Middle frontal gyrus (tissue), 1 donor: ENCODE data around the gene CLEC16A.

Source experiments
- DNase-seq: peaks from one replicate; pipeline ENCODE4 v3.0.0-alpha.2; 2015; ENCODE audit warnings: low spot score; ENCODE audit errors: extremely low spot score

The CLEC16A gene, protein sequence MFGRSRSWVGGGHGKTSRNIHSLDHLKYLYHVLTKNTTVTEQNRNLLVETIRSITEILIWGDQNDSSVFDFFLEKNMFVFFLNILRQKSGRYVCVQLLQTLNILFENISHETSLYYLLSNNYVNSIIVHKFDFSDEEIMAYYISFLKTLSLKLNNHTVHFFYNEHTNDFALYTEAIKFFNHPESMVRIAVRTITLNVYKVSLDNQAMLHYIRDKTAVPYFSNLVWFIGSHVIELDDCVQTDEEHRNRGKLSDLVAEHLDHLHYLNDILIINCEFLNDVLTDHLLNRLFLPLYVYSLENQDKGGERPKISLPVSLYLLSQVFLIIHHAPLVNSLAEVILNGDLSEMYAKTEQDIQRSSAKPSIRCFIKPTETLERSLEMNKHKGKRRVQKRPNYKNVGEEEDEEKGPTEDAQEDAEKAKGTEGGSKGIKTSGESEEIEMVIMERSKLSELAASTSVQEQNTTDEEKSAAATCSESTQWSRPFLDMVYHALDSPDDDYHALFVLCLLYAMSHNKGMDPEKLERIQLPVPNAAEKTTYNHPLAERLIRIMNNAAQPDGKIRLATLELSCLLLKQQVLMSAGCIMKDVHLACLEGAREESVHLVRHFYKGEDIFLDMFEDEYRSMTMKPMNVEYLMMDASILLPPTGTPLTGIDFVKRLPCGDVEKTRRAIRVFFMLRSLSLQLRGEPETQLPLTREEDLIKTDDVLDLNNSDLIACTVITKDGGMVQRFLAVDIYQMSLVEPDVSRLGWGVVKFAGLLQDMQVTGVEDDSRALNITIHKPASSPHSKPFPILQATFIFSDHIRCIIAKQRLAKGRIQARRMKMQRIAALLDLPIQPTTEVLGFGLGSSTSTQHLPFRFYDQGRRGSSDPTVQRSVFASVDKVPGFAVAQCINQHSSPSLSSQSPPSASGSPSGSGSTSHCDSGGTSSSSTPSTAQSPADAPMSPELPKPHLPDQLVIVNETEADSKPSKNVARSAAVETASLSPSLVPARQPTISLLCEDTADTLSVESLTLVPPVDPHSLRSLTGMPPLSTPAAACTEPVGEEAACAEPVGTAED

DNA sequence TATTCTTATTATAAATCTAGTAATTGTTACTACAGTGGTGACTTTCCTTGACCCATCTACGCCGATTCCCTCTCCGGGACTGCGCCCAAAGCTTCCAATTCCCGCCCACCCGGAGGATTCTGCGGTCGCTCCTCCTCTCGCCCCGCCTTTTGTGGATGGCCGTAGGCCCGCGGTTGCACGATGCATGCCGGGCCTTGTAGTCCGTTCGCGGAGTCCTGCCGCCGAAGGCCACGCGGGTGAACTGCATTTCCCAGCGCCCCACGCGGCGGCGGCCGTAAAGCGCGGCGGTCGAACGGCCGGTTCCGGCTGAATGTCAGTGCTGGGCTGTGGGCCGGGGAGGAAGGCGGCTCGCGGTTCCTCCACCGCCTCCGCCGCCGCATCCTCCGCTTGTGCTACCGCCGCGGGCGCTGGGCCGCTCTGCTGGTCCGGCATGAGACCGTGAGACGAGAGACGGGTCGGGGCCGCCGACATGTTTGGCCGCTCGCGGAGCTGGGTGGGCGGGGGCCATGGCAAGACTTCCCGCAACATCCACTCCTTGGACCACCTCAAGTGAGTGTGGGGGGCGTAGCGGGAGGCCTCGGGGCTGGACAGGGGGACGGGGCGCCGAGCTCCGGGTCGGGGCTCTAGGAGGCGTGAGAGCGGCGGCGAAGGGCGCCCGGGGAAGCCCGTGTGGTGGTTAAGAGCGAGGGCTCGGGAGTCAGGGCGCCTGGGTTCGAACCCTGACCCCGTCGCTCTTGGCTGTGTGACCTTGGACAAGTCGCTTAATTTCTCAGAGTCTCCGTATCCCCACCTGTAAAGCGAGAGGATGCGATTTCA lies at the start of gene CLEC16A:
Gene CLEC16A, plus strand, starts transcription at position 316 of the 816 bp plus-strand sequence. Its CDS starts 154 bp downstream, at position 470.
- DNase-seq: peak; percentile 93

DNA sequence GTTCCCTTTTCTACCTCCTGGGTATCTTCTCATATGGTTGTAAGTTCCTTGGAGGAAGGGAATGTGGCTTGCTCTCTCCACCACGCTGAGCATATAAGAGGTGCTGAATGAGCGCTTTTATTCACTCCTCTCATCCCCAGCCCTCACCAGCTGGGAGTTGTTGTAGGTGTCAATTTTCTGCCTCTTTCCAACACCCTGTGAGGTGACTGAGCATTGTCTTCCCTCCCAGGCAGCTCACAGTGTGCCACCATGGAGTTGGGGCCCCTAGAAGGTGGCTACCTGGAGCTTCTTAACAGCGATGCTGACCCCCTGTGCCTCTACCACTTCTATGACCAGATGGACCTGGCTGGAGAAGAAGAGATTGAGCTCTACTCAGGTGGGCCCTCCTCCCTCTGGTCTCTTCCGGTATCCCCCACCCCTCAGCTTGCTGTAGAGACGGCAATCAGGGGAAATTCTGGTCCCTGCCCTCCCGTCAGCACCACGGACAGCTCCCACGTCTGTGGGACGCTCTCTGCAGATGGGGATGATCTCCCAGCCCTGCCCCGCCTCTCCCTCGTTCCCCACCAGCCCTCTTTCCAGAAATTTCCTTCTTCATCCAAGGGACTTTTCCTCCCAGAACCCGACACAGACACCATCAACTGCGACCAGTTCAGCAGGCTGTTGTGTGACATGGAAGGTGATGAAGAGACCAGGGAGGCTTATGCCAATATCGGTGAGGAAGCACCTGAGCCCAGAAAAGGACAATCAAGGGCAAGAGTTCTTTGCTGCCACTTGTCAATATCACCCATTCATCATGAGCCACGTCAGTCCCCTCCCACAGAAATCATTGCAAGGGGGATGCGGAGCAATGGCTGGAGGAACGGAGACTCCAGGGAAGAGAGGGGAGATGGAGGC lies 49.1 kb upstream of the CLEC16A start:
- no peak for DNase-seq

DNA sequence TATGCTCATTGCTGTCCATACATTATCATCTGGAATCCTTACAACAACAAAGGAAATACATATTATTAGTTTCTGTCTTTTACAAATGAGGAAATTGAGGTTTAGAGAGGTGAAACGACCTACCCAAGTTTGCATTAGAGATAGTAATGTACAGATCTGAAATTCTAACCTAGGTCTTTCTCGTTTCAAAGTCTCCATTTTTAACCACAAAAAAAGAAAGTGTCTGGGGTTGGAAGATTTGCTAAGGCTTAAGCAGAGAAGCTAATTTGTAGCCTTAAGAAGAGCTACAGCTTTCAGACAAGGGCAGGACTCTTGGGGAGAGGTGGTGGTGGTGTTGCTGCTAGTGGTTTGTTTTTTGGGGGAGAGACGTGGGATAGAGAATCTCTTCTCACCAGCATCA lies 48.2 kb upstream of the CLEC16A start:
- DNase-seq: no peak

DNA sequence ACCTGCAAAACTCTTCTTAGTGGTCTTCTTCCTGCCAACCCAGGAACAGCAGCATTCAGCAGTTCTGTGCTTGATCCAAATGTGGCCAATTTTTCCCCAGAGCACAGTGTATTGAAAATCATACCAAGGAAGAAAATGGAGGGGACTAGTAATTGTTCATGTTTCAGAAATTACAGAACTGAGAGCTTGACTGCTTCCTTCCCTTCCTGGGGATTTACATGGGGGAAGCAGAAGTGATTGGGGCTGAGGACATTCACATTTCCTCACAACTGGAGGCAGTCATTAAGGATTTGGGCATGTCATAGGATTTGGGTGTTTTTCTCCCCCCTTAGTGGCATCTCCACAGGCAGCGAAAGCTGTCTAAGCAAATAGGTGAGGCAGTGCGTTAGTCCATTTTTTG lies 47.6 kb upstream of the CLEC16A start:
- DNase-seq: no peak

DNA sequence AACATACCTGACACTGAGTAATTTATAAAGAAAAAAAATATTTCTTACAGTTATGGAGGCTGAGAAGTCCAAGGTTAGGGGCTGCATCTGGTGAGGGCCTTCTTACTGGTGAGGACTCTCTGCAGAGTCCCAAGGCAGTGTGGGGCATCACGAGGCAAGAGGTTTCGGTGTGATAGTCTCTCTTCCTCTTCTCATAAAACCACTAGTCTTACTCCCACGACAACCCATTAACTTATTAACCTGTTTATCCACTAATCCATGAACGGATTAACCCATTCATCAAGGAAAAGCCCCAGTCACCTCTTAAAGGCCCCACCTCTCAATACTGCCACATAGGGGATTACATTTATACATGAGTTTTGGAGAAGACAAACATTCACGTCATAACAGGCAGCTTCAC lies 47.2 kb upstream of the CLEC16A start:
- no peak for DNase-seq

DNA sequence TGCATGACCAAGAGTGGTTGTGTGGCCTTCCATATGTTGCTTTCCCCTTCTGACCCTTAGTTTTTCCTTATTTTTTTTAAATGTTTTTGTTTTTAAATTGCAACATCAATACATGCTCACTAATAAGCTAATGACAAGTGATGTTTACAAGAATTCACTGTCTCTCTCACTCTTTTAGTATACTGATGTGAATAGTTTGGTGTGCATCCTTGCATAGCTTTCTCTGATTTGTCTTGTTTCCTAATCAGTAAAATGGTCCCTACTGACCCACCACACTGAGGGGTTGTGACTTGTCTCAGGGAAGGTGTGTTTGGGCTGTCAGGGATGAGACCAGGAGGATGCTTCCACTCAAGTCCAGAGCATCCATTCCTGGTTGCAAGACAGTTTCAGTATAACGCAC lies 41.4 kb upstream of the CLEC16A start:
- no peak for DNase-seq

DNA sequence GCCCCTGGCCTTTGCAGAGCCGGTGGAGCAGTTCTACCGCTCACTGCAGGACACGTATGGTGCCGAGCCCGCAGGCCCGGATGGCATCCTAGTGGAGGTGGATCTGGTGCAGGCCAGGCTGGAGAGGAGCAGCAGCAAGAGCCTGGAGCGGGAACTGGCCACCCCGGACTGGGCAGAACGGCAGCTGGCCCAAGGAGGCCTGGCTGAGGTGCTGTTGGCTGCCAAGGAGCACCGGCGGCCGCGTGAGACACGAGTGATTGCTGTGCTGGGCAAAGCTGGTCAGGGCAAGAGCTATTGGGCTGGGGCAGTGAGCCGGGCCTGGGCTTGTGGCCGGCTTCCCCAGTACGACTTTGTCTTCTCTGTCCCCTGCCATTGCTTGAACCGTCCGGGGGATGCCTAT lies 37.9 kb upstream of the CLEC16A start:
- no peak for DNase-seq

DNA sequence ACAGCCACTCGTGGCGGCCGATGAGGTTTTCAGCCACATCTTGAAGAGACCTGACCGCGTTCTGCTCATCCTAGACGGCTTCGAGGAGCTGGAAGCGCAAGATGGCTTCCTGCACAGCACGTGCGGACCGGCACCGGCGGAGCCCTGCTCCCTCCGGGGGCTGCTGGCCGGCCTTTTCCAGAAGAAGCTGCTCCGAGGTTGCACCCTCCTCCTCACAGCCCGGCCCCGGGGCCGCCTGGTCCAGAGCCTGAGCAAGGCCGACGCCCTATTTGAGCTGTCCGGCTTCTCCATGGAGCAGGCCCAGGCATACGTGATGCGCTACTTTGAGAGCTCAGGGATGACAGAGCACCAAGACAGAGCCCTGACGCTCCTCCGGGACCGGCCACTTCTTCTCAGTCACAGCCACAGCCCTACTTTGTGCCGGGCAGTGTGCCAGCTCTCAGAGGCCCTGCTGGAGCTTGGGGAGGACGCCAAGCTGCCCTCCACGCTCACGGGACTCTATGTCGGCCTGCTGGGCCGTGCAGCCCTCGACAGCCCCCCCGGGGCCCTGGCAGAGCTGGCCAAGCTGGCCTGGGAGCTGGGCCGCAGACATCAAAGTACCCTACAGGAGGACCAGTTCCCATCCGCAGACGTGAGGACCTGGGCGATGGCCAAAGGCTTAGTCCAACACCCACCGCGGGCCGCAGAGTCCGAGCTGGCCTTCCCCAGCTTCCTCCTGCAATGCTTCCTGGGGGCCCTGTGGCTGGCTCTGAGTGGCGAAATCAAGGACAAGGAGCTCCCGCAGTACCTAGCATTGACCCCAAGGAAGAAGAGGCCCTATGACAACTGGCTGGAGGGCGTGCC lies 37.2 kb upstream of the CLEC16A start:
- no peak for DNase-seq

DNA sequence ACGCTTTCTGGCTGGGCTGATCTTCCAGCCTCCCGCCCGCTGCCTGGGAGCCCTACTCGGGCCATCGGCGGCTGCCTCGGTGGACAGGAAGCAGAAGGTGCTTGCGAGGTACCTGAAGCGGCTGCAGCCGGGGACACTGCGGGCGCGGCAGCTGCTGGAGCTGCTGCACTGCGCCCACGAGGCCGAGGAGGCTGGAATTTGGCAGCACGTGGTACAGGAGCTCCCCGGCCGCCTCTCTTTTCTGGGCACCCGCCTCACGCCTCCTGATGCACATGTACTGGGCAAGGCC lies 36.7 kb upstream of the CLEC16A start:
- no peak for DNase-seq

DNA sequence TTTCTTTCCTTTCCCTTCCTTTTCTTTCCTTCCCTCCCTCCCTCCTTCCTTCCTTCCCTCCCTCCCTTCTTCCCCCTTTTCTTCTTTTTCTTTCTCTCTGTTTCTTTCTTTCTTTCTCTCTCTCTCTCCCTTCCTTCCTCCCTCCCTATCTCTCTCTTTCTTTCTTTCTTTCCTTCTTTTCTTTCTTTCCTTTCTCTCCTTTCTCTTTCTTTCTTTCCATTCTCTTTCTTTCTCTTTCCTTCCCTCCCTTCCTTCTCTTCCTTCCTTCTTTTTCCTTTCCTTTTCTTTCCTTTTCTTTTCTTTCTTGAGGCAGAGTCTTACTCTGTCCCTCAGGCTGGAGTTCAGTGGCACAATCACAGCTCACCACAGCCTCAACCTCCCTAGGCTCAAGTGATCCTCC lies 33.1 kb upstream of the CLEC16A start:
- DNase-seq: no peak

DNA sequence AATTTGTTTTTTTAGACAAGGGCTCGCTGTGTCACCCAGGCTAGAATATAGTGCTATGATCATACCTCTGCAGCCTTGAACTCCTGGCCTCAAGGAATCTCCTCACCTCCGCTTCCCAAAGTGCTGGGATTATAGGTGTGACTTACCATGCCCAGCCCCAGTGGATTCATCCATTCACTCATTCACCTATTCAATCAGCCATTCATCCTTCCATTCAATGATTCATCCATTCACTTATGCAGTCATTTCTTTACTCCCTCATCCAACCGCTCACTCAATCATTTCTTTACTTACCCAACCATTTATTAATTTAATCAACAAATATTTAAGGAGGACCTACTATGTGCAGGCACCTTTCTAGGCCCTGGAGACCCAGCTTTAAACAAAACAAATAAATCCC lies 27.8 kb upstream of the CLEC16A start:
- no peak for DNase-seq

DNA sequence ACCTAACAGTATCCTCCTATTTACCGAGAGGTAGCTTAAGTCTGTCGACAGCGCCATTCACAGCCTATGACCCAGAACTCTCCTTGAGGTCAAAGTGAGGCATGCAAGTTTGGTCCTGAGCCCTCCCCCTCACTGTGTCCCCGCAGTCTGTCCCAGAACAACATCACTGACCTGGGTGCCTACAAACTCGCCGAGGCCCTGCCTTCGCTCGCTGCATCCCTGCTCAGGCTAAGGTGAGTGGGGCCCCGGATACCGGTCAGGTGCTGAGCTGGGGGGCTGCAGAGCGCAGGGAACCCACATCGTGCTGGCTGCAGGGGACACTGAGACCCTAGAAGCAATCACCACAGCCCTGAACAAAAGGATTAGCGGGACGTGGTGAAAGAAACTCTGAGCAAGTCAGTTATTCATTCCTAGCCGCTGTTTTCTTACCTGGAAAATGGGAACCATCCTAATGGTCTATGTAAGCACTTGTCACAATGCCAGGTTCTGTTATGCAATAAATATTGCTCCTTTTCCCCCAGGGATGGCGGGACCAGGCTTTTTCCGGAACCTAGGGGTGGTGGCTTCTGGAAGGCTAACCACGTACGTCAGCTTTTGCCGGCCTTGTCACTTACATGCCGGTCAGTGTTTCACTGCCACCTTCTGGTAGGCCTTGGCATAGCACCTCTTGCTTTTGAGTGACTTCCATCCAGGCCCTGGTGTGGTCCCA lies 25.9 kb upstream of the CLEC16A start:
- DNase-seq: peak; percentile 83

DNA sequence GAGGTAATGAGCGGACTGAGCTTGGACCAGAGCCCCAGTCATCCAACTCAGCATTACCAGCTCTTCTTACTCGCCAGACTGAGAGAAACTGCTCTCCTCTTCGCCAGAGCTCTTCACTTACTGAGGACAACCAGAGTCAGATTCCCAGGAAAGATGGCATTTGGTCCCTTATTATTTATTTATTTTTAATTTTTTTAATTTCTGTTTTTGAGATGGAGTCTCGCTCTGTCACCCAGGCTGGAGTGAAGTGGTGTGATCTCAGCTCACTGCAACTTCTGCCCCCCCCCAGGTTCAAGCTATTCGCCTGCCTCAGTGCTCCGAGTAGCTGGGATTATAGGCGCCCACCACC lies 25.4 kb upstream of the CLEC16A start:
- no peak for DNase-seq

DNA sequence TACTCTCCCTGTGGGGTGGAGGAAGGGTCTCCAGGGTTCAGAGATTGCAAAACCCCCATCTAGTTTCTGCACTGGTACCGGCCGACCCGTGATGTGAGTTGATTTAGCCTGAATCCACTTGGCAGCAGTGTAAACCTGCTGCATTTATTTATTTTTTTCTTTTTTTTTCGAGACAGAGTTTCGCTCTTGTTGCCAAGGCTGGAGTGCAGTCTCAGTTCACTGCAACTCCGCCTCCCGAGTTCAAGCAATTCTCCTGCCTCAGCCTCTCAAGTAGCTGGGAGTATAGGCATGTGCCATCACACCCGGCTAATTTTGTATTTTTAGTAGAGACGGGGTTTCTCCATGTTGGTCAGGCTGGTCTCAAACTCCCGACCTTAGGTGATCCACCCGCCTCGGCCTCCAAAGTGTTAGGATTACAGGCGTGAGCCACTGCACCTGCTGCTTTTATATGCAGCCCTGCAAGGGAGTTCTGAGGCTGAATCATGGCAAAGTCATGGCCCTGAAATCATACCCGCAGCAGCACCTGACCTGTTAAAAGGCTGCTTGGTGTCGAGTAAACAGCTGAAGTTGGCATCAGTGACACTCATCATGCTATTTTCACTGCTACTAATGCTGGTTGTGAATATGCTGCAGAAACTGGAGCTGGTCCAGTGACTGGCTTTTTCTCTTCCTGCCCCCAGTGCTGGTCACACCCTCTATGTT lies 23.5 kb upstream of the CLEC16A start:
- DNase-seq: no peak

DNA sequence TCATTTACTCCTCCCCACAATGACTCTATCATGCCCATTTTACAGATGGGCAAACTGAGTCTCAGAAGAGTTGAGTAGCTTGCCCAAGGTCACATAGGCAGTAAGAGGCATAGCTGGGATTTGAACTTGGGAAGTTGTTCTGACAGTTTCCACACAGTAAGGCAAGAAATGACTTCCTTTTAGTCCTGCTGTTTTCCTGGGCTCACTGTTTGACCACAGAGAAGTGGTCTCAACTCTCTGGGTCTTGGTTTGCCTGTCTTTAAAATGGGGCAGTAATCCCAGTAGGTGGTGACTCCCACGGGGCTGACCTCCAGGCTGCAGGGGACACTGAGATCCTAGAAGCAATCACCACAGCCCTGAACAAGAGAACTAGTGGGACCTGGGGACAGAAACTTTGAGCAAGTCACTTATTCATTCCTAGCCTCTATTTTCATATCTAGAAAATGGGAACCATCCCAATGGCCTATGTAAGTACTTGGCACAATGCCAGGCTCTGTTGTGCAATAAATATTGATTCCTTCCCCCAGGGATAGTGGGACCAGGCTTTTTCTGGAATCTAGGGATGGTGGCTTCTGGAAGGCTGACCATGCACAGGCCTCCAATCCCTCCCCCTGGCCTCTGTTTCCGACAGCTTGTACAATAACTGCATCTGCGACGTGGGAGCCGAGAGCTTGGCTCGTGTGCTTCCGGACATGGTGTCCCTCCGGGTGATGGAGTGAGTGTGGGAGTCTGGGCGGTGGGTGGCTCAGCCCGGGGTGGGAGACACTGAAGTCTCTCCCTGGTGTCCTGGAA lies 22.6 kb upstream of the CLEC16A start:
- no peak for DNase-seq

DNA sequence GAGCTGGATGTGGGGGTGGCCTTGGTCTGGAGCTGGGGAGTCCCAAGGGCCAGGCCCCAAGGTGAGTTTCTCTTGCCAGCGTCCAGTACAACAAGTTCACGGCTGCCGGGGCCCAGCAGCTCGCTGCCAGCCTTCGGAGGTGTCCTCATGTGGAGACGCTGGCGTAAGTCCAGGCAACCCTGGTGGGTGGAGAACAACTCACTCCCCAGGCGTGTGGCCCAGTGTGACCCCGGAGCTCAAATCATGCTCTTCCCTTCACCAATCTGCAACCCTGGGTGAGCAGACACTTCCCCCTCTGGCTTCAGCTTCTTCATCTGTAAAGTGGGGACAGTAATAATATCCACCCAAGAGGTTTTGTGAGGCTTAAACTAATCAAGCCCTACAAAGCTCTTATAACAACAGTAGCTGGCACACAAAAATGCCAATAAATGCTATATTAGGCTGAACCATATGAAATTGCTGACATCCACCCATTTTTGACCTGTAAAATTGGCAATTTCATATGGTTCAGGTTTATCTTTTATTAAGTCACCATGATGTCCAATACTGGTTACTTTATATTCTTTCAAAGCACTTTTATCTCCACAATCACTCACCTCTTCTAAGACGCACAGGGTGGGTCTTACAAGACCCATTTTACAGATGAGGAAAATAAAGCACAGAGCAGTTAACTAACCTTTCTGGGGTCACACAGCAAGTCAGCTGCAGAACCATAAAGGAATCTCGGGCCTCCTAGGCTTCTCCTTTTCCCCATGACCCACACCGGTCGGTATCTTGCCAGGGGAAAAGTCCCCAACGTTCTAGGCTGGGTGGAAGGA lies 21.8 kb upstream of the CLEC16A start:
- no peak for DNase-seq

DNA sequence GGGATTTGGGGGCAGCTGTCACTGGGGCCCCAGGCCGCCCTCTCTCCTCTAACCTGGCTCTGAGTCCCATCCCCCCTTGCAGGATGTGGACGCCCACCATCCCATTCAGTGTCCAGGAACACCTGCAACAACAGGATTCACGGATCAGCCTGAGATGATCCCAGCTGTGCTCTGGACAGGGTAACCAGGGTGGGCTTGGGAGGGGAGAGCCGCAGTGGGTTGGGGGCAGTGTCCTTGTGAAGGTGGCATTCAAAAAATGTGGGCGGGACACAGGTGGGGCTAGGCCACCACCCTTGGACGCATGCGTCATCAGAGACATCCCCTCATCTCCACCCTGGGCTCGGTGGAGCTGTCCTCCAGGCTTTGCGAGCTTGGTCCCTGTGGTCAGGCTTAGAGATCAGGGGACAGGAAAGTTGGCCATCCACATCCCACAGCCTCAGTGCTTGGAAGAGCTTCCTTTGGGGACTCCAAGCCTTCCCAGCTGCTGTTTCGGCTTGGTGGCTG lies 21.2 kb upstream of the CLEC16A start:
- DNase-seq: no peak
